Transverse colon (tissue), 4 donors: ENCODE measurements around the gene SLC6A18. TPM values are rescaled to one million over a fixed set of nuclear protein-coding genes. Genes with fewer than 3 reads are reported as not detected.
A peak's percentile ranks its signal among the peaks of the same experiment; 100 is the strongest.

Experiments
- DNase-seq: peaks from one replicate; pipeline ENCODE4 v3.0.0-alpha.2; 2019
- H3K27ac ChIP-seq, 4 donors: fragments of 200-600 bp; sonication (generic); 2 replicates each; pipeline ENCODE4 v1.5.1; 2016 to 2018; ENCODE audit warnings: inconsistent platforms in 4 of 4
- H3K27me3 ChIP-seq: fragments of 200-600 bp; sonication (generic); 2 replicates; pipeline ENCODE4 v1.5.1; 2017; ENCODE audit warnings: inconsistent platforms
- H3K36me3 ChIP-seq, 4 donors: fragments of 200-600 bp; sonication (generic); 2 replicates each; pipeline ENCODE4 v1.5.1; 2017 to 2019; ENCODE audit warnings: inconsistent platforms in 4 of 4
- H3K4me1 ChIP-seq, 4 donors: fragments of 200-600 bp; sonication (generic); 2 replicates each; pipeline ENCODE4 v1.5.1; 2017 to 2020; ENCODE audit warnings: inconsistent platforms in 4 of 4
- H3K4me3 ChIP-seq, 4 donors: fragments of 200-600 bp; sonication (generic); 1 replicate in 1 of 4; 2 replicates in 3 of 4; pipeline versions ENCODE4 v1.5.1 to v1.6.1; 2017 to 2019; ENCODE audit warnings: inconsistent platforms in 4 of 4
- H3K9me3 ChIP-seq, 2 donors: fragments of 200-600 bp; sonication (generic); 2 replicates each; pipeline ENCODE4 v1.5.1; 2017 to 2019; ENCODE audit warnings: inconsistent platforms in 2 of 2
- EP300 ChIP-seq: sonication (generic); formaldehyde crosslinking; IDR thresholded peaks from one replicate; pipeline ENCODE4 v1.6.1; 2017; ENCODE audit warnings: antibody characterized with exemption, low read depth
- POLR2A ChIP-seq: fragments of 450-650 bp; IDR thresholded peaks from one replicate; pipeline ENCODE4 v1.6.1; 2016; ENCODE audit warnings: antibody characterized with exemption, mild to moderate bottlenecking, moderate library complexity
- POLR2AphosphoS5 ChIP-seq, 3 donors: sonication (generic); formaldehyde crosslinking; IDR thresholded peaks; one replicate each; pipeline ENCODE4 v1.6.1; 2016; ENCODE audit warnings: antibody characterized with exemption in 3 of 3
- WGBS, 2 donors: methylation state at CpG; one replicate each; pipeline ENCODE4 v1.1.5; 2018; ENCODE audit warnings: low coverage in 1 of 2; 5-methylcytosine and 5-hydroxymethylcytosine counted together
- in situ Hi-C, 4 donors: fragments of 200-750 bp; cut with MboI; loops; one replicate each; pipeline versions ENCODE4 v1.15.0 to v1.15.1; 2017; ENCODE audit warnings: low sequenced_read_pairs in 3 of 4, low pct_ligation_motif_present in 1 of 4, low pct_unique_long_range_greater_than_20kb in 1 of 4
- intact Hi-C: fragments of 100-400 bp; cut with DNase I; formaldehyde crosslinking; loops from one replicate; pipeline ENCODE4 v1.15.1; 2023; ENCODE audit warnings: low total_unique reads
- total RNA-seq, 4 donors: library from RNA; depleted of rRNA; stranded (reverse); fragments of >200 nt; gene quantifications; one replicate each; pipeline ENCODE4 v1.1.0, GENCODE V29; 2016
- TF ChIP-seq, protein P1 (sequence below), 5 experiments: fragments of 200-600 bp in 3 of 5; fragments of 450-650 bp in 2 of 5; sonication (generic) in 3 of 5; IDR thresholded peaks; 1 replicate in 2 of 5; 2 replicates in 3 of 5; pipeline ENCODE4 v1.5.1; 2016 to 2017; ENCODE audit warnings: antibody characterized with exemption in 5 of 5, inconsistent platforms in 3 of 5, mild to moderate bottlenecking in 2 of 5, moderate library complexity in 1 of 5

SLC6A18 gene
- total RNA-seq, 4 donors from 2014 or later, result not detected

DNA sequence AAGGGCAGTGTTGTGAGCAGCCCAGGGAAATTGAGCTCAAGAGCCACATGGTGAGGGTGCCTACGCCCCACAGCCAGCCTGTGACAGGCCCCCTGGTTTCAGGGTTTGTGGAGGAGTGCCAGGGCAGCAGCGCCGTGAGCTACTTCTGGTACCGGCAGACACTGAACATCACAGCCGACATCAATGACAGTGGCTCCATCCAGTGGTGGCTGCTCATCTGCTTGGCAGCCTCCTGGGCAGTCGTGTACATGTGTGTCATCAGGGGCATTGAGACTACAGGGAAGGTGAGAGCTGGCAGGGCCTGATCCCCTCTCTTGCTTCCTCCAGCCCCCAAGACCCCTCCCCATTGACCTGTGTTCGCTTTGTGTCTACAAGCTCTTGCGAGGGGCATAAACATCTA is 10.2 kb downstream of the SLC6A18 start:
- Histone ChIP-seq H3K4me3 (no peak overlapping the region), H3K4me1 (peaks cover 9 to 15% (median 12%) of the 10 kb centered on the region in 4 donors), H3K27me3 (peaks cover 15% of the 10 kb centered on the region), H3K27ac (no peak overlapping the region), H3K36me3 (no peaks in the 10 kb centered on the region), H3K9me3 (peaks cover 6 to 13% of the 10 kb centered on the region in 2 donors)
- DNase-seq, result no peak
- intact Hi-C loops, result no loop called here
- 90 to 100% methylated on average over 1 to 7 of the region's 8 CpGs for WGBS, 2 donors
- no peak for TF ChIP-seq POLR2AphosphoS5 (IDR thresholded peaks at IDR 0.05)
- in situ Hi-C loops, result no loop called here

DNA sequence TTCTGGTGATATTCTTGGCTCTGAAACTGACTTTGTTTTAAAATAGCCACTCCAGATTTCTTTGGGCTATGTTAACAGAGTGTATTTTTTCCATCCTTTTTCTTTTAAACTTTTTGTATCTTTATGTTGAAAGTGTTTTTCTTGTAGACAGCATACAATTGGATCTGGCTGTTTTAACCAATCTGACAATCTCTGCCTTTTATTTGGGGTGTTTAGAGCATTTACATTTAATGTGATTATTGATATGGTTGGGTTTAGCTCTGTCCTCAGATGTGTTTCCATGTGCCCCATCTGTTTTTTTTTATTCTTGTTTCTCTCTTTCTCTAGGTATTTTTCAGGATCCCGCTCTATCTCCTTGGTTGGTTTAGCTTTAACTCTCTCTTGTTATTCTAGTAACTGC is 10.7 kb downstream of the SLC6A18 start:
- Histone ChIP-seq H3K4me3 (no peak overlapping the region), H3K27ac (no peak overlapping the region), H3K36me3 (no peaks in the 10 kb centered on the region), H3K4me1 (peaks cover 10 to 19% (median 14%) of the 10 kb centered on the region in 4 donors), H3K27me3 (peaks cover 10% of the 10 kb centered on the region), H3K9me3 (peaks cover 6 to 13% of the 10 kb centered on the region in 2 donors)
- no peak for TF ChIP-seq POLR2A
- WGBS, 2 donors, result 97% methylated on average over 1 of the region's 1 CpG; no CpG with 5 or more reads in 1 of the 2 donors
- in situ Hi-C loops, result no loop called here
- intact Hi-C loops, result no loop called here
- no peak for DNase-seq

DNA sequence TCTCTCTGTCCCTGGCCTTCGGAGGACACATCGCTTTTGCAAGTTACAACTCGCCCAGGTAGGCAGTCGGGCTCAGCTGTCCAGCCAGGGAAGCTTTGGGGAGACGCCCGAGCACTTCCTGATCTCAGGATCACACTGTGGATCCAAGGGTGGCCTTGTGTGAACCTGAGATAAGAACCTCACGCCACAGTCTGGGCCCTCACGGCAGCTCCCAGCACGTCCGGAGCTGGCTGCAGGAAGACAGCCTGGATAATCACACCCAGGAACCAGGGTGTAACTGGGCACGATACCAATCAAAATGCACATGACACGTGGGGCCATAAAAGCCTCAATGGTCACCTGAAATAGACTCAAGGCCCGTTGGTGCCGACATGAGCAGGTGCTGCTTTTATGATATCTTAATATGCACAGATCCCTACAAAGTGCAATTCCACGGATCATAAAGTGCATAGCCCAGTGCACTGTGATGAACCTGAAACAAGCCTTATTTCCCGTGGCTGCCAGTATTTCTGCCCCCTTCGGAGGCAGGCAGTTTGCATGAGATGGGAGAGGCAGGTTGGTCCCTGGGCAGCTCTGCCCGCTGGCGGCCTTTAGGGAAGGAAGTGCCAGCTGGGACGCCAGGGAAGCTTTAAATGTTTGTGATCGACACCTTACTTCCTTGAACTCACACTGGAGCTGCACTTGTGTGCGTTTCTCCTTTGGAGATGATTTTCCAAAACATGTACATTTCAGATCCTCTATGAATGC is 14.5 kb downstream of the SLC6A18 start:
- peak; percentile 89 for DNase-seq
- Histone ChIP-seq H3K27me3 (peaks cover 10% of the 10 kb centered on the region), H3K9me3 (peaks cover 6 to 13% of the 10 kb centered on the region in 2 donors), H3K36me3 (no peaks in the 10 kb centered on the region), H3K27ac (peak overlapping the region; percentile 66 to 75 (median 72)), H3K4me1 (peaks cover 10 to 19% (median 14%) of the 10 kb centered on the region in 4 donors), H3K4me3 (no peak overlapping the region)
- peak; percentile 16 for TF ChIP-seq POLR2A
- TF ChIP-seq, protein P1, sequence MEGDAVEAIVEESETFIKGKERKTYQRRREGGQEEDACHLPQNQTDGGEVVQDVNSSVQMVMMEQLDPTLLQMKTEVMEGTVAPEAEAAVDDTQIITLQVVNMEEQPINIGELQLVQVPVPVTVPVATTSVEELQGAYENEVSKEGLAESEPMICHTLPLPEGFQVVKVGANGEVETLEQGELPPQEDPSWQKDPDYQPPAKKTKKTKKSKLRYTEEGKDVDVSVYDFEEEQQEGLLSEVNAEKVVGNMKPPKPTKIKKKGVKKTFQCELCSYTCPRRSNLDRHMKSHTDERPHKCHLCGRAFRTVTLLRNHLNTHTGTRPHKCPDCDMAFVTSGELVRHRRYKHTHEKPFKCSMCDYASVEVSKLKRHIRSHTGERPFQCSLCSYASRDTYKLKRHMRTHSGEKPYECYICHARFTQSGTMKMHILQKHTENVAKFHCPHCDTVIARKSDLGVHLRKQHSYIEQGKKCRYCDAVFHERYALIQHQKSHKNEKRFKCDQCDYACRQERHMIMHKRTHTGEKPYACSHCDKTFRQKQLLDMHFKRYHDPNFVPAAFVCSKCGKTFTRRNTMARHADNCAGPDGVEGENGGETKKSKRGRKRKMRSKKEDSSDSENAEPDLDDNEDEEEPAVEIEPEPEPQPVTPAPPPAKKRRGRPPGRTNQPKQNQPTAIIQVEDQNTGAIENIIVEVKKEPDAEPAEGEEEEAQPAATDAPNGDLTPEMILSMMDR (IDR thresholded peaks at IDR 0.05), result no peak
- TF ChIP-seq EP300, result no peak
- peak in 2 of 3 donors; percentile 37 to 71 for TF ChIP-seq POLR2AphosphoS5 (IDR thresholded peaks at IDR 0.05)
- 38% methylated on average over 22 of the region's 22 CpGs; no CpG with 5 or more reads in 1 of the 2 donors for WGBS, 2 donors
- intact Hi-C loops (no loop called here), in situ Hi-C loops (no loop called here)

DNA sequence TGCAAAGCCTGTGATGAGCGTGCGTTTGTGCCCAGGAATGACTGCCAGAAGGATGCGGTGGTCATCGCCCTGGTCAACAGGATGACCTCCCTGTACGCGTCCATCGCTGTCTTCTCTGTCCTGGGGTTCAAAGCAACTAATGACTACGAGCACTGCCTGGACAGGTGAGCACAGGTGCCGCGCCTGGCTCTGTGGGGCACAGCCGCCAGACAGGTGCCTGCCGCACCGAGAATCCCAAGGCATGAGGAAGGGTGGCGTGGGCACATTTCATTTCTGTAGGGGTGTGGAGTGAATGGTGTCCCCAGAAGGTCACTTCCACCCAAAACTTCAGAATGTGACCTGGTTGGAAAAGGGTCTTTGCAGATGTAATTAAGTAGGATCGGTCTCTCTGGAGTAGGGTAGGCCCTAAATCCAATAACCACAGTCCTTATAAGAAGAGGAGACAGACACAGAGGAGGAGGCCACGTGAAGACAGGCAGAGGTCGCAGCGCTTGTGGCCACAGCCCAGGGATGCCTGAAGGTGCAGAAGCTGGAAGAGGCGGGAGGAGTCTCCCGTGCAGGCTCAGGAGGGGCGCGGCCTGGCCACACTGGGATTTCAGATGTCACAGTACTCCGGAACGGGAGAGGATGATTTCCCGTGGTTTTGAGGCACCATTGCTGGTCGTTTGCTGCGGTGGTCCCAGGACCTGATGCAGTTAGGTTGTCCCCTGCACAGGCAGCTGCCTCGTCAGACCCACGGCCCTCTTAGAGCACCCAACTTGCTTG is 15.5 kb downstream of the SLC6A18 start:
- no peak for TF ChIP-seq POLR2A
- TF ChIP-seq EP300, result no peak
- TF ChIP-seq, protein P1 (IDR thresholded peaks at IDR 0.05), result no peak
- TF ChIP-seq POLR2AphosphoS5 (IDR thresholded peaks at IDR 0.05), result no peak
- DNase-seq, result no peak
- intact Hi-C loops, result no loop called here
- H3K9me3 ChIP-seq, result peaks cover 5 to 8% of the 10 kb centered on the region in 2 donors
- peaks cover 20% of the 10 kb centered on the region for H3K27me3 ChIP-seq
- WGBS, 2 donors, result 76% methylated on average over 27 of the region's 29 CpGs; no CpG with 5 or more reads in 1 of the 2 donors
- peak overlapping the region; percentile 66 to 75 (median 72) for H3K27ac ChIP-seq
- H3K4me3 ChIP-seq, result no peak overlapping the region
- no peaks in the 10 kb centered on the region for H3K36me3 ChIP-seq
- peaks cover 10 to 19% (median 14%) of the 10 kb centered on the region in 4 donors for H3K4me1 ChIP-seq
- in situ Hi-C loops, result no loop called here

DNA sequence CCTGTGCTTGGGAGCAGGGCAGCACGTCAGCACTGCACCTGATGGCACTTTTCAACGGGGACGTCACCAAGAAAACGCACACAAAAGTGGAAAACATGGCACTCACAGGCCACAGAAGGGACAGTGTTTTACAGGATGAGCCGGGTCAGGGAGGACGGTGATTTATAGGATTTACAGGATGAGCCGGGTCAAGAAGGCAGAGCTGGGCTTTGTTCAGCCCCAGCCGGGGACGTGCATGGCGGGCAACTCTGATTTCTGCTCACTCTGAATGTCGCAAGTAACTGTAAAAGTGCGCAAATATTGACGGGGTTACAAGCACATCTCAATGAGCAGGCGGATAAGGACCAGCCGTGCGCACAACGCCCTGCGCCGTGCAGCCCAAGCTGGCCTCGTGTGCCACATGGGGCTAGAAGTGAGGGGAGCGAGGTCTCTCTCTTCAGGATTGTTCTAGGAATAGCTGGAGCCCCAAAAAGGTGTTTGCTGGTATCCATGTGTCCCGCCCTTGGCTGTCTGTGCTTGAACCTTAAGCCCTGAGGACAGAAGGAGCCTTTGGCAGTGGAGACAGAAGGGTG is 16.4 kb downstream of the SLC6A18 start:
- no peaks in the 10 kb centered on the region for H3K36me3 ChIP-seq
- no peaks in the 10 kb centered on the region for H3K9me3 ChIP-seq
- H3K4me3 ChIP-seq, result no peak overlapping the region
- peaks cover 10 to 19% (median 14%) of the 10 kb centered on the region in 4 donors for H3K4me1 ChIP-seq
- in situ Hi-C loops (no loop called here), intact Hi-C loops (no loop called here)
- TF ChIP-seq POLR2AphosphoS5 (IDR thresholded peaks at IDR 0.05), result no peak
- WGBS, 2 donors, result 80% methylated on average over 22 of the region's 22 CpGs; no CpG with 5 or more reads in 1 of the 2 donors
- no peak for DNase-seq
- no peak overlapping the region for H3K27ac ChIP-seq
- H3K27me3 ChIP-seq, result peaks cover 29% of the 10 kb centered on the region
